T-helper 1 cell (primary cell): Measurements from ENCODE around the gene GNG11.
"Not testable (repeated sequence)": the region's sequence is repeated elsewhere in the genome, so short reads cannot be mapped to it uniquely, and the experiment has no call there.

Experiments used
- DNase-seq, 5 donors: peaks; one replicate each; pipeline ENCODE4 v3.0.0-alpha.2; 2012 to 2020

Gene GNG11

DNA sequence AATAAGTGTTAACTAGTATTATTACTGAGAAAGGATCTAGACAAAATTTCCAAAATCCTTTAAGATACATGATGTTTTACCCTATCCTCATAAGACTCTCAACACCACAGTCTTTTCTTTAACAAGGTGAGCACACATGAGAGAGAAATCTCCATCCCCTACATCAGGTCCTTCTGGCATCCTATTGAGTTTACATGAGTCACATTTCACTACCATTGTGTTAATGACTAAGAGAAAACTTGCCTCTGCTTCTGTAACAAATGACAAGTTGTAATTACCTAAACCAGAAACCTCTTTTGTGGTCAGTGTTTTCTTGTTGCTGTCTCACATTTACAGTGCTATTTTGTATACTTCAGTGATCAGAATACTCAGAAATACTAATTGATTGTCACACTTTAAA is 9.9 kb upstream of the GNG11 start:
- DNase-seq = not testable (repeated sequence)

DNA sequence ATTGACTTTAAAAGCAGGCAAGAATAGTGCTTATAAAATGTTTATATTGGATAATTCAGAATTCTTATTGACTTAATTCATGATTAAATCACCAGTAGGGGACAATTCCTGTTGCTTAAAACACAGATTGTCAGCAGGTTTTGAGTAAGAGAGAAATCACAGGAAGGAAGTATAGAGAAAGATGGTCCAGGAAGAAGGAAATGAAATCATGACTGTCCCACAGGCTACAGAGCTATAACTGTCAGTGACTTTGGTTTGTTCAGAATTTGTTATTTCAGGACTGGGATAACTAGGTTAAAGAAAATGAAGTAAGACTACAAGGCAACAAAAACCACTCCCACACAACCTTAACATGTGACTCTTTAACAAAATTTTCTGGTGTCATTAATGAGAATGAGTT is 8.3 kb upstream of the GNG11 start:
- DNase-seq = no peak

DNA sequence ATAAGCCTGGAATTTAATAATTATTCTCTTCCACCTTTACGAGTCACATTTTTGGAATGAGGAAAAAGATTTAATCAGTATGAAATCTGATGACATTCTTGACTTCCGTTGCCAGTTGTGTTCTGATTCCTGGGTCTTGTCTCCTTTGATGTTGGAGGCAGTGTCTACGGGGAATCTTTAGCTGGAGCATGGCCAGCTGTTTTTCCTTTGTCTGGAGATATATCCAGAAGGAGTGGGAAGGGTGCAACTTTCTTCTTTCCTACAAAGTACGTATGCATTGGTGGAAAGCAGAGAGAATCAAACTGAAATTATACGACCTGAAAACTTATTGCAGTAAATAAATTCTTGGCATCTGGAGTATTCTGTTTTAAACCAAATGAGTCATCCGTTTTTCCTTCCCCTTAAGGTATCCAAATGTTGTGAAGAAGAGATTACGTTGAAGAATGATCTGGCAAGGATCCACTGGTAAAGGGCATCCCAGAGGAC is 6.9 kb upstream of the GNG11 start:
- DNase-seq = no peak

DNA sequence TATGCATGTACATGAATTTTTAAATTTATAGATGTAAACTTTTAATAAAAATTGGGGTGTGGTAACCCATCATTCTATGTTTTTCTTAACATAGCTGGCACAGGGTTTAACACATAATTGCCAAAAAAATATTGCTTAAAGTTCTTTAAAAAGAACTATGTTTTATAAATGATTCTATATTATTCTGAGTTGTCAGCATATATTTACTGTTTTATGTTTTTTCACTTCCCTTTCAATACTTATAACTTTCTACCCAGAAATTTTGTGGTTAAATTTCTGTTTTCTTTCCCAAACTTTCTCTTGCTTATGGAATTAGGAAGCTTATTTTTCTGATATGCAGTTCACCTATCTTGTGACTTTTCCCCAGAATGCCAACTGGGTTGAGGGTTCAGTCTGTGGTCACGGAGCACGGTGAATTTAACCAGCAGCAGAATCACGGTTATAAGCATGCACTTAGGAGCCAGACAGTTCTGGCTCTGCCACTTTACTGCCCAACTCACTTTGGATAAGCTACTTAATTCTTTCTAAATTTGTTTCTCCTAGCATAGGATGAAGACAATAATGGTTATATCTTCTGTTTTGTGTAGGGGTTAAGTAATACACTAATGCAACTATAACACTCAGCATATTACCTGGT is 6.2 kb upstream of the GNG11 start:
- DNase-seq = not testable (repeated sequence)

DNA sequence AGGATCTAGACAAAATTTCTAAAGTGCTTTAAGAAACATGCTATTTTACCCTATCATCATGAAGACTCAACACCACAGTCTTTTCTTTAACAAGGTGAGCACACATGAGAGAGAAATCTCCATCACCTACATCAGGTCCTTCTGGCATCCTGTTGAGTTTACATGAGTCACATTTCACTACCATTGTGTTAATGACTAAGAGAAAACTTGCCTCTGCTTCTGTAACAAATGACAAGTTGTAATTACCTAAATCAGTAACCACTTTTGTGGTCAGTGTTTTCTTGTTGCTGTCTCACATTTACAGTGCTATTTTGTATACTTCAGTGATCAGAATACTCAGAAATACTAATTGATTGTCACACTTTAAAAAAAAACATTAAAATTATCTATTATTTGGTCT is 5.6 kb upstream of the GNG11 start:
- not testable (repeated sequence) for DNase-seq

- DNase-seq = not testable (repeated sequence)
Observed at GRCh38 chr7:93916315-93916714, 5.2 kb upstream of the GNG11 start.

GRCh38 chr7:93920496-93921182 is 896 bp upstream of the GNG11 start:
- no peak for DNase-seq

GRCh38 chr7:93921186-93921585 is 349 bp upstream of the GNG11 start:
- DNase-seq = no peak

- no peak for DNase-seq
Observed at GRCh38 chr7:93923296-93923695, 1.8 kb downstream of the GNG11 start.

DNA sequence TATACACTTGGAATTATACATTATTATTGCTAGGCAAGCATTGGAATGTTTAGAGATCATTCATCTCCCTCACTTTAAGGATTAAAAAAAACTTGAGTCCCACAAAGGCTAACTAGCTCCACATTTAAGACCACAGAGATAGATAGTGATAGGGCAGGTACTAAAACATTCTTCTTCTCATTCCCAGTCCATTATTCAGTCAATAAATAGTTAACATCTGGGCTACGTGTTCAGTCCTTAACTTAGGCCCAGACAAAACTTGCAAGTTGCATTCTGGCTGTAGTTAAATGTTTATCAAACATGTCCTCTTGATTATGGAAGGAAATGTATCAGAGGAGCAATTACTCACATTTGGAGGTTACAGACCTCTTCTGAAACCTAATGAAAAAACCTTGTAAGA is 2.4 kb downstream of the GNG11 start:
- no peak for DNase-seq

GRCh38 chr7:93926800-93927199 is 5.3 kb downstream of the GNG11 start:
- DNase-seq = no peak

DNA sequence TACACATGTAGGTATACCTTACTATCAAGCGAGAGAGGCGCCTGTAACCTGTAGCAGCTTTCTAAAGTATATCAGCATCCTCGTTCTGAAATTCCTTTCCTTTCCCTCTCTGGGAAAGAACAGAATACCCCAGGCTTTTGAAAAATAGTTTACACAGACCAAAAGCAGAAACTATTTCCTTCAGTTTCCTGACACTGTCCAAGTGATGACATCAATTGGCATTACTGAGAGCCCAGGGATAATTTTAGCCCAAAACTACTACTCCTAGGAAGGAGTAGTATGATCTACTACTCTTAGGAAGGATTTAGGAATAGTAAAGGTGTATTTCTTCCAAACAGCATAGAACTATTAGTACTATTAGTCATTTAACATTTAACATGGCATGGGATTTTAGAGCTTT is 6.0 kb downstream of the GNG11 start:
- DNase-seq = no peak

- no peak for DNase-seq
Observed at GRCh38 chr7:93931655-93932054, 10.1 kb downstream of the GNG11 start.

GRCh38 chr7:93933156-93933555 is 11.6 kb downstream of the GNG11 start:
- no peak for DNase-seq

DNA sequence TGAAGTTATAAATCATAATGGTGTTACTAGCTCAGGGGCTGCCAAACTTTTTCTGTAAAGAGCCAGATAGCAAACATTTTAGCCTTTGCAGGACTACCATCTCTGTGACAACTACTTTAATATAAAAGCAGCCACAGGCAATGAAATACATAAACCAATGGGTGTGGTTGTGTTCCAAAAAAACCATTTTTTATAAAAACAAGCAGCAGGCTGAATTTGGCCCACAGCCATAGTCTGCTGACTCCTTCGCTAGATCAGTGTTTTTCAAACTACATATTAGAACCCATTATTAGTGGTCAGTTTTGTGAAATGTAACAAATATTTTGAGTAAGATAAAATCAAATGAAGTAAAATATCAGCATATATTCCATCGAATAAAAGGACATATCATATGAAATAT is 13.6 kb downstream of the GNG11 start:
- DNase-seq = no peak

GRCh38 chr7:93937818-93938217 is 16.3 kb downstream of the GNG11 start:
- no peak for DNase-seq

DNA sequence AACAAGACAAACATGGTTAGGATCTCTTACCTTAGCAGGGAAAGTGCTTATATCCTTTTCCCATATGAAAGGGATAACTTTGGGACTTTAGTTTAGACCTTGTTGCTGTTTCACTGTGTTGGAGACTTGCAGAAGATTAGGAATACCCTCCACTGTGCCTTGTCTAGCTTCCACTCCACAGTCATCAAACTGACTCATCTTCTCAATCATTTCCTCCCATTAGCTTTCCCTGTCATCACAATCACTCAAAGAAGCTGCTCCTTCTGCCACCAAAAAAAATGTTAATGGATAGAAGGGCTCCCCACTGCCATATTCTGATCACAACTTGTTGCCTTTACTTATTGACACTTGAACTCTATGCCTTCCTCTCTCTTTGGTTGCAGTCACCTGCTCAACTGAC is 16.8 kb downstream of the GNG11 start:
- DNase-seq = no peak

DNA sequence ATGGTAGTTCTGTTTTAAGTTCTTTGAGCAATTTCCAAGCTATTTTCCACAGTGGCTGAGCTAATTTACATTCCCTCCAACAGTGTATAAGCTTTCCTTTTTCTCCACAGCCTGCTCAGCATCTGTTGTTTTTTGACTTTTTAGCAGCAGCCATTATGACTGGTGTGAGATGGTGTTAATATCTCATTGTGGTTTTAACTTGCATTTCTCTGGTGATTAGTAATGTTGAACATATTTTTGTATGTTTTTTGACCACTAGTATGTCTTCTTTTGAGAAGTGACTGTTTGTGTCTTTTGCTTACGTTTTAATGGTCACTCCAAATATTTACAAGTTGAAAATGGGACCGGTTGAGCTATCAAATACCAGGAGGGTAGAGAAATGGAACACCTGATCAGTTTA is 20.4 kb downstream of the GNG11 start:
- no peak for DNase-seq

- DNase-seq = no peak
Observed at GRCh38 chr7:93943816-93944540, 22.4 kb downstream of the GNG11 start.

DNA sequence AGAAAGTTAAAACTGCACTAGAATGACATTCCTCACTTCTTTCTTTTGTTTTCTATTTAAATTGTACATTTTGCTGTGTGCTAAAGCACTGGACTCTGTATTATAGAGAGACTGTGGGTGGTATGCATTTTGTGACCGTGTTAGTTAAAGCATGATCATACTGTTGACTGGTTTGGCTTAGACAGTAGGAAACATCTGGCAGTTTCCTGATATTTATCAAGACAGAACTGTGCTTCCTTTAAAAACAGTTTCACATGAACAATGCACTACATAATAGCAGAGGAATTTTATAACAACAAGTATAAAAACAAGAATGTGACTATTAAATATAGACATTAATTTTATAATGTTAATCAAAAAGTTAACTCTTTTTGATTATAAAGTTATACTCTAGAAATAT is 23.1 kb downstream of the GNG11 start:
- no peak for DNase-seq

DNA sequence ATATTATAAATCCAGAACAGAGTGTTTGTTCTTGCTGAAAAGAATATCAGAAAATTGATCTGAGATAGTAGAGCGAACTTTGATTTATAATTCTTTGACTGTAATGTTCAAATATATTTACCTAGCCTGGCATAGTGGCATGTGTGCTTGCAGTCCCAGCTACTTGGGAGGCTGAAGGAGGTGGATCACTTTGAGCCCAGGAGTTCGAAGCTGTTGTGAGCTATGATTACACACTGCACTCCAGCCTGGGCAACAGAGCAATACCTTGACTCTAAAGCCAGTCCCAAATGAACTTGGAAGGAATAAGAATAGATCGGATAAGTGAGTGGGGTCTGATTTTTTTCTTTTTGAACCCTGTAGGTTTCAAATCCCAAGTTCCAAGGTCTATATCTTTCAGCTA is 23.5 kb downstream of the GNG11 start:
- no peak for DNase-seq

DNA sequence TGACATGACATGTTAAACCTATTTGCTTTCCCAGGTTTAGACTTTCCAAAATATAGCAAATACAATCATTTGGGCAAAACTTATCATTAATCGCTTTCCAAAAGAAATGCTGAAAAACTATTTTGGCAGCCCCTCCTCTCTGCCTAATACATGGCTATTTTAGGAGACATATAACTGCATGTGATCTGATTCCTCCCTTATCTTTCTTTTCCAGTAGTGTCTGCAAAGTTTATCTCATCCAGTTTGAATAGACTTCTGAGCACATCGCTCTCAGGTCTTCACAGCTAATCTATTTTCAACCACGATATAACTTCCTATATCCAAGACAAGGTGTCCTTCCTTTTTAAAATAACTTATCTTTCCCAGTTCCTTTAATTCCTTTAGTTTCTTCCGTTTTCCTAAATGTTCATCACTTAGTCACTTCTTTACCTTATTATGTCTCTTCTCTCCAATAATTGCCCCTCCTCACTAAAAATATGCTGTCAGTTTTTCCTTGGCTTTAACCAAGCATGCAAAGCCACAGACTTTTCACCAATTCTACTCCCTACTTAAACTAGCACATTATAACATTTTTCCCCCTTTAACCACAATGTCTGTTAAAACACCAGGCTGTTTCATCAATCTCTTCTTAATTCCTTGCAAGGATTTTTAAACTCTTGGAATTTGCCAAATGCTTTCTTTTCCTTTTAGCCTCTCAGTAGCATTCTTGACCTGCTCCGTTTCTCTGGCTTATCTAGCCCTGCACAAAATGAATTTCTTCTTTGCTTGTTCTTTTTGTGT is 24.4 kb downstream of the GNG11 start:
- DNase-seq = no peak

DNA sequence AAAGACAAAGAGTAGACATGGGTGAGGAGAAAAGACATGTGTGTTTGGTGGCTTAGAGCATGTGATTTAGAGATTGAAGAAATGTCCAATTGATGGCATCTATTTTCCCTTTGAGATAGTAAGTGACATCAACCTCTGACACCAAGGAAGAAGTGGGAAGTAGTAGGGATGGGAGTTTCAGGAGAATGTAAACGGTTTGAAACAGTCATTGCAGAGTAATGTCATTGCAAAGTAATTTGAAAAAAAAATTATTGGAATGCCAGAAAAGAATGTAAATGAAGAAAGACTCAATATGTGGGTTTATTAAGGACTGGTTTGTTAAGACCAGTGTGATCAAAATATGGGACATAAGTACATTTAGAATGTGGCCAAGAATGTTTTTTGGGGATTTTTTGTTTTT is 26.6 kb downstream of the GNG11 start:
- no peak for DNase-seq
